ENCODE data around the gene TMEM151B.

- TF ChIP-seq EZH2 (IDR thresholded peaks at IDR 0.05; ENCODE audit: low read length, unreplicated experiment) (no peak), CTCF (conservative IDR thresholded peaks at IDR 0.05; ENCODE audit: low read depth, low read length) (no peak), EZH2phosphoT487 (IDR thresholded peaks at IDR 0.05; ENCODE audit: borderline replicate concordance, low read length) (no peak)
Measured at GRCh38 chr6:44291841-44292240, 21.6 kb downstream of the TMEM151B start.

All from PC-3 (cell line).